H1 (cell line): ENCODE measurements around the gene AGAP1. TPM values are rescaled to one million over a fixed set of nuclear protein-coding genes. Genes with fewer than 3 reads are reported as not detected.

Experiments
- CTCF ChIA-PET: fragments of 300-600 bp; sonication (Branson Sonifier 250); formaldehyde crosslinking; loops from one replicate; lab custom pipeline; 2021; ENCODE audit not compliant: partially characterized antibody; lab: Charles Lee
- POLR2A ChIA-PET: fragments of 300-600 bp; sonication (Branson Sonifier 250); formaldehyde crosslinking; loops from one replicate; lab custom pipeline; 2021; ENCODE audit warnings: inconsistent platforms; ENCODE audit not compliant: partially characterized antibody; lab: Charles Lee
- DNase-seq, 2 experiments: peaks; one replicate each; pipeline versions ENCODE4 v3.0.0 to v3.0.0-alpha.2; 2010 to 2022; ENCODE audit warnings: low spot score in 2 of 2, low read depth in 1 of 2, mixed read lengths in 1 of 2
- FAIRE-seq: peaks from 2 replicates; lab custom pipeline; 2011; peaks lifted over from hg19 to GRCh38; lab: Jason Lieb, UNC
- H2AFZ ChIP-seq: 2 replicates; pipeline ENCODE4 v1.8.1; 2012; ENCODE audit warnings: low read length, inconsistent platforms
- H2AK5ac ChIP-seq: 2 replicates; pipeline ENCODE4 v1.6.1; 2013; ENCODE audit warnings: low read depth, low read length
- H2BK120ac ChIP-seq: replicated peaks from 2 replicates; pipeline ENCODE3; 2013; ENCODE audit warnings: low read depth, low read length, inconsistent platforms
- H2BK12ac ChIP-seq: 2 replicates; pipeline ENCODE4 v1.6.1; 2013; ENCODE audit warnings: low read depth, low read length
- H2BK15ac ChIP-seq: 2 replicates; pipeline ENCODE4 v1.6.1; 2013; ENCODE audit warnings: low read length
- H2BK20ac ChIP-seq: 2 replicates; pipeline ENCODE4 v1.6.1; 2013; ENCODE audit warnings: low read length
- H2BK5ac ChIP-seq: 2 replicates; pipeline ENCODE4 v1.6.1; 2013; ENCODE audit warnings: low read depth, low read length
- H3K14ac ChIP-seq: 2 replicates; pipeline ENCODE4 v1.6.1; 2013; ENCODE audit warnings: inconsistent platforms; ENCODE audit not compliant: insufficient read length
- H3K18ac ChIP-seq: 2 replicates; pipeline ENCODE4 v1.6.1; 2013; ENCODE audit warnings: low read length; ENCODE audit errors: extremely low read depth
- H3K23ac ChIP-seq: 2 replicates; pipeline ENCODE4 v1.6.1; 2013; ENCODE audit warnings: inconsistent platforms; ENCODE audit not compliant: insufficient read length
- H3K23me2 ChIP-seq: 2 replicates; pipeline ENCODE4 v1.6.1; 2013; ENCODE audit warnings: low read depth, low read length
- H3K27ac ChIP-seq: 2 replicates; pipeline ENCODE4 v1.6.1; 2011; ENCODE audit warnings: low read depth, low read length, inconsistent platforms
- H3K27me3 ChIP-seq, 4 experiments: replicated peaks in 1 of 4; 1 replicate in 1 of 4; 2 replicates in 3 of 4; pipeline versions ENCODE4 v1.6.1 to v1.8.1; 2011 to 2013; ENCODE audit warnings: low read length in 3 of 4, mild to moderate bottlenecking in 3 of 4, inconsistent platforms in 2 of 4, mixed read lengths in 2 of 4, moderate library complexity in 1 of 4; ENCODE audit not compliant: control insufficient read depth in 3 of 4, insufficient read depth in 3 of 4; ENCODE audit errors: extremely low read depth in 1 of 4
- H3K36me3 ChIP-seq, 4 experiments: 2 replicates each; pipeline versions ENCODE4 v1.6.1 to v1.8.1; 2011 to 2013; ENCODE audit warnings: mild to moderate bottlenecking in 4 of 4, low read length in 3 of 4, moderate library complexity in 2 of 4, control low read depth in 1 of 4, inconsistent platforms in 1 of 4; ENCODE audit not compliant: insufficient read depth in 4 of 4, control insufficient read depth in 2 of 4
- H3K4ac ChIP-seq: replicated peaks from 2 replicates; pipeline ENCODE3; 2013; ENCODE audit warnings: low read length, low read depth, mixed read lengths, inconsistent platforms; ENCODE audit not compliant: insufficient read length
- H3K4me1 ChIP-seq, 4 experiments: replicated peaks in 1 of 4; 1 replicate in 1 of 4; 2 replicates in 3 of 4; pipeline versions ENCODE4 v1.6.1 to v1.8.1; 2011 to 2013; ENCODE audit warnings: low read length in 3 of 4, inconsistent platforms in 2 of 4, mixed read lengths in 1 of 4; ENCODE audit not compliant: insufficient read depth in 4 of 4, control insufficient read depth in 3 of 4
- H3K4me2 ChIP-seq, 2 experiments: 2 replicates each; pipeline versions ENCODE4 v1.6.1 to v1.8.1; 2011 to 2013; ENCODE audit warnings: low read depth in 2 of 2, low read length in 2 of 2, control low read depth in 1 of 2, inconsistent platforms in 1 of 2, mild to moderate bottlenecking in 1 of 2; ENCODE audit not compliant: insufficient read depth in 1 of 2
- H3K4me3 ChIP-seq, 4 experiments: fragments of 200-600, 300-600 bp in 1 of 4; sonication (generic), shearing (Covaris generic), sonication (Bioruptor Twin) in 1 of 4; 2 replicates each; pipeline versions ENCODE4 v1.5.1 to v1.8.1; 2011 to 2016; ENCODE audit warnings: low read length in 4 of 4, low read depth in 3 of 4, control low read depth in 2 of 4, inconsistent platforms in 2 of 4, mild to moderate bottlenecking in 2 of 4, mixed read lengths in 1 of 4, moderate library complexity in 1 of 4; ENCODE audit not compliant: insufficient read depth in 2 of 4; ENCODE audit errors: extremely low read depth in 1 of 4
- H3K56ac ChIP-seq: replicated peaks from 2 replicates; pipeline ENCODE3; 2013; ENCODE audit warnings: low read depth, mild to moderate bottlenecking, mixed read lengths, low read length, inconsistent platforms; ENCODE audit not compliant: insufficient read length
- H3K79me1 ChIP-seq: 2 replicates; pipeline ENCODE4 v1.6.1; 2013; ENCODE audit warnings: low read depth, low read length, control low read depth
- H3K79me2 ChIP-seq, 2 experiments: 2 replicates each; pipeline versions ENCODE4 v1.6.1 to v1.8.1; 2012 to 2013; ENCODE audit warnings: low read length in 2 of 2, mild to moderate bottlenecking in 2 of 2, inconsistent platforms in 1 of 2; ENCODE audit not compliant: insufficient read depth in 2 of 2, control insufficient read depth in 1 of 2
- H3K9ac ChIP-seq, 4 experiments: replicated peaks in 1 of 4; 1 replicate in 1 of 4; 2 replicates in 3 of 4; pipeline versions ENCODE4 v1.6.1 to v1.8.1; 2011 to 2013; ENCODE audit warnings: low read depth in 3 of 4, low read length in 3 of 4, control low read depth in 2 of 4, mild to moderate bottlenecking in 2 of 4, moderate library complexity in 2 of 4, inconsistent platforms in 1 of 4; ENCODE audit errors: extremely low read depth in 1 of 4
- H3K9me3 ChIP-seq, 2 experiments: 2 replicates each; pipeline versions ENCODE4 v1.6.1 to v1.8.1; 2012 to 2013; ENCODE audit warnings: mild to moderate bottlenecking in 2 of 2, moderate library complexity in 2 of 2, control low read depth in 1 of 2, inconsistent platforms in 1 of 2, low read depth in 1 of 2, low read length in 1 of 2, mixed read lengths in 1 of 2; ENCODE audit not compliant: insufficient read depth in 2 of 2
- H4K20me1 ChIP-seq, 2 experiments: replicated peaks in 1 of 2; 2 replicates each; pipeline versions ENCODE3 to v1.8.1; 2011 to 2013; ENCODE audit warnings: inconsistent platforms in 2 of 2, low read length in 2 of 2, mild to moderate bottlenecking in 1 of 2; ENCODE audit not compliant: insufficient read depth in 2 of 2, control insufficient read depth in 1 of 2
- H4K5ac ChIP-seq: 2 replicates; pipeline ENCODE4 v1.6.1; 2013; ENCODE audit warnings: low read length, low read depth, mixed read lengths, inconsistent platforms; ENCODE audit not compliant: insufficient read length
- H4K8ac ChIP-seq: 2 replicates; pipeline ENCODE4 v1.8.0; 2013; ENCODE audit warnings: mild to moderate bottlenecking, moderate library complexity, low read length, inconsistent platforms; ENCODE audit not compliant: insufficient read depth; ENCODE audit errors: extremely low read depth
- H4K91ac ChIP-seq: replicated peaks from 2 replicates; pipeline ENCODE3; 2013; ENCODE audit warnings: low read length, mixed read lengths, inconsistent platforms; ENCODE audit not compliant: insufficient read length
- CREB1 ChIP-seq: IDR thresholded peaks from 2 replicates; pipeline ENCODE4 v1.6.1; 2012; ENCODE audit warnings: inconsistent platforms
- HDAC2 ChIP-seq, 2 experiments: fragments of 300-600 bp in 1 of 2; sonication (generic) in 1 of 2; IDR thresholded peaks; 2 replicates each; pipeline ENCODE4 v1.6.1; 2011 to 2012; ENCODE audit warnings: low read depth in 2 of 2, low read length in 2 of 2, mild to moderate bottlenecking in 2 of 2, moderate library complexity in 2 of 2, borderline replicate concordance in 1 of 2, inconsistent platforms in 1 of 2
- NRF1 ChIP-seq: IDR thresholded peaks from 2 replicates; pipeline ENCODE4 v1.6.1; 2011; ENCODE audit warnings: mild to moderate bottlenecking, low read depth, low read length, improper control_type of control experiment
- SP2 ChIP-seq: IDR thresholded peaks from 2 replicates; pipeline ENCODE4 v1.6.1; 2012; ENCODE audit warnings: mild to moderate bottlenecking, low read length, inconsistent platforms
- TAF7 ChIP-seq: optimal IDR thresholded peaks from 2 replicates; pipeline ENCODE3; 2011; ENCODE audit warnings: low read depth, mild to moderate bottlenecking, inconsistent platforms, low read length, moderate library complexity, borderline replicate concordance
- WGBS, 2 experiments: shearing (Covaris generic) in 1 of 2; methylation state at CpG; one replicate each; pipeline versions ENCODE4 v1.1.6 to v1.1.7; 2013 to 2015; ENCODE audit warnings: low lambda C conversion rate in 2 of 2, mixed read lengths in 2 of 2, inconsistent platforms in 1 of 2, low coverage in 1 of 2, missing lambda C conversion rate in 1 of 2; ENCODE audit not compliant: insufficient replicate concordance in 2 of 2, insufficient coverage in 1 of 2, insufficient read length in 1 of 2; ENCODE audit errors: extremely low coverage in 1 of 2, missing lambda C conversion rate in 1 of 2; 5-methylcytosine and 5-hydroxymethylcytosine counted together
- polyA plus RNA-seq, 7 experiments: library from polyadenylated mRNA; depleted of rRNA in 3 of 7; stranded (reverse) in 5 of 7; unstranded in 2 of 7; fragments of >200 nt in 5 of 7; fragments of 200-250 nt in 2 of 7; gene quantifications; 1 replicate in 5 of 7; 2 replicates in 1 of 7; 4 replicates in 1 of 7; pipeline versions ENCODE4 v1.2.1 to v1.2.3, GENCODE V29; 2011 to 2013; ENCODE audit warnings: missing spikeins in 2 of 7, mixed read lengths in 2 of 7
- total RNA-seq: library from RNA; stranded (reverse); fragmentation: NEBNext Ultra II Directional; extraction: Animal tissue kit (Norgen Biotek cat#: 25700); gene quantifications from 2 replicates; pipeline ENCODE4 v1.2.1, GENCODE V29; 2021
- TF ChIP-seq, protein P1 (sequence below): IDR thresholded peaks from 2 replicates; pipeline ENCODE4 v1.6.1; 2011; ENCODE audit warnings: low read length, improper control_type of control experiment
- TF ChIP-seq, protein P2 (sequence below), 3 experiments: IDR thresholded peaks; 1 replicate in 2 of 3; 2 replicates in 1 of 3; pipeline versions ENCODE4 v1.5.1 to v1.6.1; 2011; ENCODE audit warnings: low read length in 3 of 3, mild to moderate bottlenecking in 3 of 3, inconsistent platforms in 2 of 3, low read depth in 1 of 3, moderate library complexity in 1 of 3; ENCODE audit not compliant: insufficient read depth in 1 of 3; ENCODE audit errors: control extremely low read depth in 1 of 3

The AGAP1 gene
- total and polyA plus RNA-seq, 2 of the 8 experiments (the other 6 are each of a cell fraction or from before 2014, with no cell fraction given): 18.1 to 39.4 TPM

DNA sequence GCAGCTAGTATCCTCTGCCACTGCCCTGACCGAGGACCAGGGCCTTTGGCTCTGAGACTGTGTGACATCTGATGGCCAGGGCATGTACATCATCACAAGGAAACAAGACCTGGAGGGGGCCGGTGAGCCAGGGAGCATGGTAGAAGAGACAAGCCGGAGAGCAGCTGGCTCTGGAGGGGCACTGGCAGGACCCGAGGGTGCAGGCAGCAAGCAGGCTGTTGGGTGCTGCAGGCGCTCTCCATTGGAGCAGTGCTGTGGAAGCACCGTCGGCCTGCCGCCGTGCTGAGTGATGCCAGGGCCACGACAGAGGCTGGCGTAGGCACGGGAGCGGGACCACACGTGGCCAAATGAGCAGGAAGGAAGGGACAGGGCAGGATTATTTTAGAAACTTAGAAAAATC lies 339.1 kb downstream of the AGAP1 start:
- Histone ChIP-seq H2AFZ (no peak overlapping the region), H2AK5ac (no peak overlapping the region), H3K27me3 (no peaks in the 10 kb centered on the region), H3K36me3 (no peaks in the 10 kb centered on the region), H4K8ac (no peak overlapping the region), H2BK20ac (no peak overlapping the region), H2BK5ac (no peak overlapping the region), H3K4ac (no peak overlapping the region), H3K9me3 (no peaks in the 10 kb centered on the region), H4K91ac (no peak overlapping the region), H3K9ac (no peak overlapping the region), H3K23ac (no peak overlapping the region), H3K18ac (no peak overlapping the region), H3K79me2 (no peaks in the 10 kb centered on the region), H4K20me1 (no peaks in the 10 kb centered on the region), H3K79me1 (no peaks in the 10 kb centered on the region), H3K14ac (no peak overlapping the region), H3K23me2 (no peaks in the 10 kb centered on the region; the same call in 1 of the 2 replicates), H3K56ac (no peak overlapping the region), H2BK15ac (no peak overlapping the region), H3K4me1 (peaks cover 0 to 6% (median 3%) of the 10 kb centered on the region in 4 experiments; a peak in 4 of 7 replicates), H2BK120ac (no peak overlapping the region), H4K5ac (no peak overlapping the region), H2BK12ac (no peak overlapping the region), H3K4me3 (no peak overlapping the region), H3K4me2 (no peak overlapping the region), H3K27ac (no peak overlapping the region)
- POLR2A ChIA-PET: no interaction called here
- no peak for DNase-seq
- TF ChIP-seq TAF7 (no peak), CREB1 (no peak), HDAC2 (IDR thresholded peaks at IDR 0.05; ENCODE audit: borderline replicate concordance in 1 of 2, low read depth in 2 of 2, low read length in 2 of 2) (no peak), SP2 (no peak), NRF1 (no peak)
- TF ChIP-seq, protein P1, sequence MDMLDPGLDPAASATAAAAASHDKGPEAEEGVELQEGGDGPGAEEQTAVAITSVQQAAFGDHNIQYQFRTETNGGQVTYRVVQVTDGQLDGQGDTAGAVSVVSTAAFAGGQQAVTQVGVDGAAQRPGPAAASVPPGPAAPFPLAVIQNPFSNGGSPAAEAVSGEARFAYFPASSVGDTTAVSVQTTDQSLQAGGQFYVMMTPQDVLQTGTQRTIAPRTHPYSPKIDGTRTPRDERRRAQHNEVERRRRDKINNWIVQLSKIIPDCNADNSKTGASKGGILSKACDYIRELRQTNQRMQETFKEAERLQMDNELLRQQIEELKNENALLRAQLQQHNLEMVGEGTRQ: no peak
- TF ChIP-seq, protein P2, sequence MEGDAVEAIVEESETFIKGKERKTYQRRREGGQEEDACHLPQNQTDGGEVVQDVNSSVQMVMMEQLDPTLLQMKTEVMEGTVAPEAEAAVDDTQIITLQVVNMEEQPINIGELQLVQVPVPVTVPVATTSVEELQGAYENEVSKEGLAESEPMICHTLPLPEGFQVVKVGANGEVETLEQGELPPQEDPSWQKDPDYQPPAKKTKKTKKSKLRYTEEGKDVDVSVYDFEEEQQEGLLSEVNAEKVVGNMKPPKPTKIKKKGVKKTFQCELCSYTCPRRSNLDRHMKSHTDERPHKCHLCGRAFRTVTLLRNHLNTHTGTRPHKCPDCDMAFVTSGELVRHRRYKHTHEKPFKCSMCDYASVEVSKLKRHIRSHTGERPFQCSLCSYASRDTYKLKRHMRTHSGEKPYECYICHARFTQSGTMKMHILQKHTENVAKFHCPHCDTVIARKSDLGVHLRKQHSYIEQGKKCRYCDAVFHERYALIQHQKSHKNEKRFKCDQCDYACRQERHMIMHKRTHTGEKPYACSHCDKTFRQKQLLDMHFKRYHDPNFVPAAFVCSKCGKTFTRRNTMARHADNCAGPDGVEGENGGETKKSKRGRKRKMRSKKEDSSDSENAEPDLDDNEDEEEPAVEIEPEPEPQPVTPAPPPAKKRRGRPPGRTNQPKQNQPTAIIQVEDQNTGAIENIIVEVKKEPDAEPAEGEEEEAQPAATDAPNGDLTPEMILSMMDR (IDR thresholded peaks at IDR 0.05; ENCODE audit: control extremely low read depth in 1 of 3, insufficient read depth in 1 of 3, low read depth in 1 of 3, low read length in 3 of 3): no peak
- 97% methylated on average over 14 of the region's 14 CpGs; no CpG with 5 or more reads in 1 of the 2 experiments for WGBS, 2 experiments
- CTCF ChIA-PET: interaction anchor here (1.3 kb wide), 1 partner anchor 16 kb away, joined by 5 read pairs; no protein-coding TSS in a partner anchor
- FAIRE-seq: no peak
